Lung (tissue), 12 donors: ENCODE data around the gene CEMP1. TPM values are rescaled to one million over a fixed set of nuclear protein-coding genes. Genes with fewer than 3 reads are reported as not detected.

Experiments
- ATAC-seq: fragments of 200-7000 bp; cut with Tn5 transposase; one replicate; pipeline ENCODE4 v1.9.1; 2020; ENCODE audit warnings: moderate number of reproducible peaks; ENCODE audit not compliant: insufficient read depth, low FRiP score
- DNase-seq, 3 donors: peaks; one replicate each; pipeline ENCODE4 v3.0.0-alpha.2; 2013 to 2017
- H3K27ac ChIP-seq, 2 donors: one replicate each; pipeline ENCODE4 v1.5.1; 2013; ENCODE audit warnings: mild to moderate bottlenecking in 2 of 2, moderate library complexity in 2 of 2, control low read depth in 1 of 2, inconsistent platforms in 1 of 2, low read depth in 1 of 2, low read length in 1 of 2
- H3K27me3 ChIP-seq, 3 donors: one replicate each; pipeline ENCODE4 v1.5.1; 2013; ENCODE audit warnings: low read length in 2 of 3; ENCODE audit not compliant: control insufficient read depth in 3 of 3, insufficient read depth in 3 of 3
- H3K36me3 ChIP-seq, 4 donors: one replicate each; pipeline ENCODE4 v1.5.1; 2013; ENCODE audit warnings: low read length in 4 of 4, mild to moderate bottlenecking in 1 of 4, moderate library complexity in 1 of 4; ENCODE audit not compliant: control insufficient read depth in 4 of 4, insufficient read depth in 4 of 4
- H3K4me1 ChIP-seq, 5 donors: one replicate each; pipeline ENCODE4 v1.5.1; 2013; ENCODE audit warnings: low read length in 5 of 5, mild to moderate bottlenecking in 2 of 5, moderate library complexity in 1 of 5; ENCODE audit not compliant: control insufficient read depth in 5 of 5, insufficient read depth in 5 of 5
- H3K4me3 ChIP-seq: one replicate; pipeline ENCODE4 v1.5.1; 2013; ENCODE audit warnings: mild to moderate bottlenecking, control low read depth, moderate library complexity
- H3K9ac ChIP-seq, 2 donors: one replicate each; pipeline ENCODE4 v1.5.1; 2013; ENCODE audit warnings: low read length in 2 of 2, control low read depth in 1 of 2; ENCODE audit not compliant: insufficient read depth in 1 of 2
- H3K9me3 ChIP-seq, 4 donors: one replicate each; pipeline ENCODE4 v1.5.1; 2013; ENCODE audit warnings: low read length in 3 of 4, mild to moderate bottlenecking in 1 of 4, moderate library complexity in 1 of 4; ENCODE audit not compliant: control insufficient read depth in 4 of 4, insufficient read depth in 3 of 4
- WGBS, 2 donors: extraction: QIAGEN DNeasy Blood & Tissue Kit; methylation state at CpG; one replicate each; pipeline ENCODE4 v1.1.7; 2013; 5-methylcytosine and 5-hydroxymethylcytosine counted together
- polyA plus RNA-seq, 2 donors: library from polyadenylated mRNA; stranded (reverse); fragments of 200-250 nt; gene quantifications; one replicate each; pipeline ENCODE4 v1.2.1, GENCODE V29; 2013
- total RNA-seq, 2 donors: library from RNA; depleted of rRNA in 1 of 2; stranded (reverse); fragments of >200 nt in 1 of 2; gene quantifications; one replicate each; pipeline ENCODE4 v1.2.1, GENCODE V29; 2014 to 2021
- TF ChIP-seq, protein P1 (sequence below): IDR thresholded peaks from 2 replicates; pipeline ENCODE4 v1.5.1; 2012; ENCODE audit warnings: mild to moderate bottlenecking; ENCODE audit errors: control extremely low read depth, extremely low read depth
- donor health status: control.
- donor health status: control.
- donor health status: Bipolar disorder and iron deficiency.
- donor health status: healthy.
- donor health status: DM: yes; HTN: yes; CAD: no.

CEMP1 gene
- total and polyA plus RNA-seq, 4 donors, result 0.65 to 2.1 (median 1.4) TPM

- Histone ChIP-seq H3K4me3 (no peak overlapping the region), H3K27me3 (no peaks in the 10 kb centered on the region), H3K27ac (no peak overlapping the region), H3K4me1 (peaks cover 5 to 42% (median 8%) of the 10 kb centered on the region in 5 donors), H3K9me3 (no peaks in the 10 kb centered on the region), H3K9ac (no peak overlapping the region), H3K36me3 (peaks cover 0 to 19% (median 6%) of the 10 kb centered on the region in 4 donors)
- WGBS, 2 donors, result 77 to 84% methylated on average over 17 to 18 of the region's 18 CpGs
- TF ChIP-seq, protein P1, sequence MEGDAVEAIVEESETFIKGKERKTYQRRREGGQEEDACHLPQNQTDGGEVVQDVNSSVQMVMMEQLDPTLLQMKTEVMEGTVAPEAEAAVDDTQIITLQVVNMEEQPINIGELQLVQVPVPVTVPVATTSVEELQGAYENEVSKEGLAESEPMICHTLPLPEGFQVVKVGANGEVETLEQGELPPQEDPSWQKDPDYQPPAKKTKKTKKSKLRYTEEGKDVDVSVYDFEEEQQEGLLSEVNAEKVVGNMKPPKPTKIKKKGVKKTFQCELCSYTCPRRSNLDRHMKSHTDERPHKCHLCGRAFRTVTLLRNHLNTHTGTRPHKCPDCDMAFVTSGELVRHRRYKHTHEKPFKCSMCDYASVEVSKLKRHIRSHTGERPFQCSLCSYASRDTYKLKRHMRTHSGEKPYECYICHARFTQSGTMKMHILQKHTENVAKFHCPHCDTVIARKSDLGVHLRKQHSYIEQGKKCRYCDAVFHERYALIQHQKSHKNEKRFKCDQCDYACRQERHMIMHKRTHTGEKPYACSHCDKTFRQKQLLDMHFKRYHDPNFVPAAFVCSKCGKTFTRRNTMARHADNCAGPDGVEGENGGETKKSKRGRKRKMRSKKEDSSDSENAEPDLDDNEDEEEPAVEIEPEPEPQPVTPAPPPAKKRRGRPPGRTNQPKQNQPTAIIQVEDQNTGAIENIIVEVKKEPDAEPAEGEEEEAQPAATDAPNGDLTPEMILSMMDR, result no peak
- ATAC-seq, result no peak
- DNase-seq, result no peak
Observed at GRCh38 chr16:2501946-2502895, 29.0 kb downstream of the CEMP1 start.

GRCh38 chr16:2500918-2501750 lies 30.1 kb downstream of the CEMP1 start:
- H3K27me3 ChIP-seq, result no peaks in the 10 kb centered on the region
- peaks cover 5 to 51% (median 10%) of the 10 kb centered on the region in 5 donors for H3K4me1 ChIP-seq
- H3K9ac ChIP-seq, result no peak overlapping the region
- WGBS, 2 donors, result 38 to 40% methylated on average over 23 of the region's 23 CpGs
- TF ChIP-seq, protein P1, result peak; percentile 96
- H3K36me3 ChIP-seq, result peaks cover 0 to 29% (median 15%) of the 10 kb centered on the region in 4 donors
- DNase-seq (peak; percentile 92 to 93 (median 93)), ATAC-seq (peak; percentile 78)
- no peak overlapping the region for H3K27ac ChIP-seq
- H3K9me3 ChIP-seq, result no peaks in the 10 kb centered on the region
- H3K4me3 ChIP-seq, result no peak overlapping the region

- ATAC-seq (no peak), DNase-seq (no peak)
- peaks cover 0 to 32% (median 17%) of the 10 kb centered on the region in 4 donors for H3K36me3 ChIP-seq
- no peak overlapping the region for H3K4me3 ChIP-seq
- H3K27me3 ChIP-seq, result no peaks in the 10 kb centered on the region
- TF ChIP-seq, protein P1, result no peak
- H3K4me1 ChIP-seq, result peaks cover 5 to 51% (median 10%) of the 10 kb centered on the region in 5 donors
- no peaks in the 10 kb centered on the region for H3K9me3 ChIP-seq
- no peak overlapping the region for H3K27ac ChIP-seq
- no peak overlapping the region for H3K9ac ChIP-seq
- 86% methylated on average over 20 of the region's 20 CpGs for WGBS, 2 donors
Observed at GRCh38 chr16:2500430-2500917, 30.7 kb downstream of the CEMP1 start.
